Neural cell (in vitro differentiated cells): ENCODE data around the gene DNER. TPM values are rescaled to one million over a fixed set of nuclear protein-coding genes. Genes with fewer than 3 reads are reported as not detected.

Experiments
- H2AFZ ChIP-seq: fragments of 200-600, 300-800 bp; sonication (generic), shearing (Covaris generic); 2 replicates; pipeline ENCODE4 v1.6.0; 2014; ENCODE audit warnings: low read depth, mild to moderate bottlenecking, antibody characterized with exemption, low read length, moderate library complexity
- H3F3A ChIP-seq: fragments of 200-600 bp; shearing (Covaris generic); 2 replicates; pipeline ENCODE4 v1.6.1; 2016; ENCODE audit warnings: mild to moderate bottlenecking, moderate library complexity, mixed read lengths, antibody characterized with exemption, low read length; ENCODE audit not compliant: insufficient read depth, poor library complexity, severe bottlenecking
- H3K27ac ChIP-seq: fragments of 200-600, 300-800 bp; sonication (generic), shearing (Covaris generic); 2 replicates; pipeline ENCODE4 v1.5.1; 2014; ENCODE audit warnings: mild to moderate bottlenecking, low read length, moderate library complexity
- H3K27me3 ChIP-seq: fragments of 300-800, 200-600 bp; sonication (generic), shearing (Covaris generic); 2 replicates; pipeline ENCODE4 v1.6.0; 2014; ENCODE audit warnings: mild to moderate bottlenecking, low read depth, low read length, moderate library complexity; ENCODE audit not compliant: insufficient read depth
- H3K36me3 ChIP-seq: fragments of 300-800, 200-600 bp; sonication (generic), shearing (Covaris generic); 2 replicates; pipeline ENCODE4 v1.5.1; 2014; ENCODE audit warnings: mild to moderate bottlenecking, antibody characterized with exemption, low read length, moderate library complexity; ENCODE audit not compliant: insufficient read depth
- H3K4me2 ChIP-seq: fragments of 300-800, 200-600 bp; sonication (generic), shearing (Covaris generic); 2 replicates; pipeline ENCODE4 v1.6.0; 2014; ENCODE audit warnings: mild to moderate bottlenecking, low read length
- H3K4me3 ChIP-seq: fragments of 300-800, 200-600 bp; sonication (generic), shearing (Covaris generic); 2 replicates; pipeline ENCODE4 v1.5.1; 2014; ENCODE audit warnings: mild to moderate bottlenecking, low read length, moderate library complexity
- H3K79me2 ChIP-seq: fragments of 200-600 bp; shearing (Covaris generic); replicated peaks from 2 replicates; pipeline ENCODE4 v1.6.0; 2014; ENCODE audit warnings: mild to moderate bottlenecking, low read length, moderate library complexity; ENCODE audit not compliant: insufficient read depth
- H3K9ac ChIP-seq: fragments of 300-800, 200-600 bp; sonication (generic), shearing (Covaris generic); 2 replicates; pipeline ENCODE4 v1.6.1; 2016; ENCODE audit warnings: mild to moderate bottlenecking, low read length, mixed read lengths
- H3K9me2 ChIP-seq: fragments of 200-600 bp; shearing (Covaris generic); 2 replicates; pipeline ENCODE4 v1.6.1; 2016; ENCODE audit warnings: mild to moderate bottlenecking, low read length, mixed read lengths; ENCODE audit not compliant: insufficient read depth
- H3K9me3 ChIP-seq: fragments of 200-600, 300-800 bp; sonication (generic), shearing (Covaris generic); 2 replicates; pipeline ENCODE4 v1.6.1; 2016; ENCODE audit warnings: mild to moderate bottlenecking, mixed run types, low read length, moderate library complexity, mixed read lengths
- H4K20me1 ChIP-seq: fragments of 200-600 bp; shearing (Covaris generic); 2 replicates; pipeline ENCODE4 v1.6.1; 2016; ENCODE audit warnings: mild to moderate bottlenecking, mixed run types; ENCODE audit not compliant: insufficient read depth
- CTCF ChIP-seq: fragments of 450-650 bp; IDR thresholded peaks from 2 replicates; pipeline ENCODE4 v1.5.1; 2014; ENCODE audit warnings: antibody characterized with exemption, mild to moderate bottlenecking, moderate library complexity; ENCODE audit not compliant: poor library complexity, severe bottlenecking
- EP300 ChIP-seq: fragments of 450-650 bp; conservative IDR thresholded peaks from 2 replicates; pipeline ENCODE4 v1.6.1; 2014; ENCODE audit warnings: antibody characterized with exemption, mild to moderate bottlenecking, moderate library complexity; ENCODE audit not compliant: poor library complexity, severe bottlenecking
- EZH2 ChIP-seq: fragments of 200-600, 300-800 bp; shearing (Covaris generic), sonication (generic); IDR thresholded peaks from 2 replicates; pipeline ENCODE4 v1.6.1; 2014; ENCODE audit warnings: antibody characterized with exemption, low read length, borderline replicate concordance, mild to moderate bottlenecking; ENCODE audit not compliant: insufficient read depth, poor library complexity, severe bottlenecking
- MXI1 ChIP-seq: fragments of 450-650 bp; conservative IDR thresholded peaks from 2 replicates; pipeline ENCODE4 v1.6.1; 2014; ENCODE audit warnings: antibody characterized with exemption, mild to moderate bottlenecking; ENCODE audit not compliant: poor library complexity, severe bottlenecking
- POLR2AphosphoS5 ChIP-seq: IDR thresholded peaks from 2 replicates; pipeline ENCODE4 v1.6.1; 2012
- RAD21 ChIP-seq: fragments of 450-650 bp; conservative IDR thresholded peaks from 2 replicates; pipeline ENCODE4 v1.6.1; 2014; ENCODE audit warnings: antibody characterized with exemption, mild to moderate bottlenecking, moderate library complexity
- SMC3 ChIP-seq: fragments of 450-650 bp; conservative IDR thresholded peaks from 2 replicates; pipeline ENCODE4 v1.6.1; 2014; ENCODE audit warnings: antibody characterized with exemption, mild to moderate bottlenecking, moderate library complexity; ENCODE audit not compliant: poor library complexity
- TAF1 ChIP-seq: IDR thresholded peaks from 2 replicates; pipeline ENCODE4 v1.6.1; 2012; ENCODE audit warnings: low read depth
- polyA plus RNA-seq: library from polyadenylated mRNA; depleted of rRNA; stranded (reverse); fragments of >200 nt; gene quantifications from 2 replicates; pipeline ENCODE4 v1.2.3, GENCODE V29; 2014
- TF ChIP-seq, protein P1 (sequence below): IDR thresholded peaks from 2 replicates; pipeline ENCODE4 v1.6.1; 2012; ENCODE audit warnings: borderline replicate concordance

DNER gene
- polyA plus RNA-seq, 1 donor from 2014 or later, result 310 TPM

DNA sequence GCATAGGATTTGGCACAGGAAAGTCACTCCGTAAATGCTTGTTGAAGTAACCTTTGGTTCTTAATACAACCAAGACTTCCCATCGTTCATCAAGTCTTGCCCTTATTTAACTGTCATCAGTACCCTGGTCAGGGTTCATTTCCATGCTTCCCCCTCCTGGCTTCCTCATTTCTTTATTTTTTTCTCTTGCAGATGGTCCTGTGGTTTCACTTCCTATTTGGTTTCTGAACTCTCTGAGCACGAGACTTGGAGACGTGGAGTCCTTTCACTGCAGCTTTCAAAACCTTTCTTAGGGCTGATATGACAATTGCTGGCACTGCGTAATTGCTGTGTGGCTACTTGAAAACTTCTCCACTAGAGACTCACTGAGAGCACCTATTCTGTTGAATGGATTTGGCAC is 383.4 kb downstream of the DNER start:
- Histone ChIP-seq H3K27ac (no peak overlapping the region), H3K9me2 (no peaks in the 10 kb centered on the region), H3F3A (no peaks in the 10 kb centered on the region), H3K36me3 (no peaks in the 10 kb centered on the region), H2AFZ (no peak overlapping the region), H3K27me3 (no peaks in the 10 kb centered on the region), H4K20me1 (no peaks in the 10 kb centered on the region), H3K79me2 (no peaks in the 10 kb centered on the region), H3K4me2 (no peak overlapping the region), H3K9me3 (no peaks in the 10 kb centered on the region), H3K9ac (no peak overlapping the region), H3K4me3 (no peak overlapping the region)
- TF ChIP-seq CTCF, result no peak
- TF ChIP-seq SMC3, result no peak
- TF ChIP-seq EP300, result no peak
- TF ChIP-seq EZH2, result no peak
- TF ChIP-seq RAD21, result no peak
- TF ChIP-seq POLR2AphosphoS5, result no peak
- TF ChIP-seq TAF1, result no peak

DNA sequence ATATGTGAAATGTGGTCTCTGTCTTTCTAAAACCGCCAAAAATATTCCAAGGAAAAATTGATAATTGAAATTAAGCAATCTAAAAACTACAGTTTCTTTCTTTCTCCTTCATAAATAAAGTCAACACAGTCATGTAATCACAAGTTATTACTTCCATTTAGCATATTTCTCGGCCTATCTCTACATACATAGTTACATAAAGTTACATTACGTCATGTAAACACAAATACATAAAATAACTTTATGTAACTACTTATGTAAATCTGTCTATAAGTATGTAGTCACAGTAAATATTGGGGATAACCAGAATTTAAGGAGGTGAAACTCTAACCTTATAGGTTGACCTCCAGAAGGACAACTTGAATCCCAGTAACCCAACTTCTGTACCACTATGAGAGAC is 394.8 kb downstream of the DNER start:
- TF ChIP-seq, protein P1, sequence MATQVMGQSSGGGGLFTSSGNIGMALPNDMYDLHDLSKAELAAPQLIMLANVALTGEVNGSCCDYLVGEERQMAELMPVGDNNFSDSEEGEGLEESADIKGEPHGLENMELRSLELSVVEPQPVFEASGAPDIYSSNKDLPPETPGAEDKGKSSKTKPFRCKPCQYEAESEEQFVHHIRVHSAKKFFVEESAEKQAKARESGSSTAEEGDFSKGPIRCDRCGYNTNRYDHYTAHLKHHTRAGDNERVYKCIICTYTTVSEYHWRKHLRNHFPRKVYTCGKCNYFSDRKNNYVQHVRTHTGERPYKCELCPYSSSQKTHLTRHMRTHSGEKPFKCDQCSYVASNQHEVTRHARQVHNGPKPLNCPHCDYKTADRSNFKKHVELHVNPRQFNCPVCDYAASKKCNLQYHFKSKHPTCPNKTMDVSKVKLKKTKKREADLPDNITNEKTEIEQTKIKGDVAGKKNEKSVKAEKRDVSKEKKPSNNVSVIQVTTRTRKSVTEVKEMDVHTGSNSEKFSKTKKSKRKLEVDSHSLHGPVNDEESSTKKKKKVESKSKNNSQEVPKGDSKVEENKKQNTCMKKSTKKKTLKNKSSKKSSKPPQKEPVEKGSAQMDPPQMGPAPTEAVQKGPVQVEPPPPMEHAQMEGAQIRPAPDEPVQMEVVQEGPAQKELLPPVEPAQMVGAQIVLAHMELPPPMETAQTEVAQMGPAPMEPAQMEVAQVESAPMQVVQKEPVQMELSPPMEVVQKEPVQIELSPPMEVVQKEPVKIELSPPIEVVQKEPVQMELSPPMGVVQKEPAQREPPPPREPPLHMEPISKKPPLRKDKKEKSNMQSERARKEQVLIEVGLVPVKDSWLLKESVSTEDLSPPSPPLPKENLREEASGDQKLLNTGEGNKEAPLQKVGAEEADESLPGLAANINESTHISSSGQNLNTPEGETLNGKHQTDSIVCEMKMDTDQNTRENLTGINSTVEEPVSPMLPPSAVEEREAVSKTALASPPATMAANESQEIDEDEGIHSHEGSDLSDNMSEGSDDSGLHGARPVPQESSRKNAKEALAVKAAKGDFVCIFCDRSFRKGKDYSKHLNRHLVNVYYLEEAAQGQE, result no peak
- TF ChIP-seq MXI1 (no peak), RAD21 (no peak), EZH2 (no peak), POLR2AphosphoS5 (no peak), TAF1 (no peak), CTCF (no peak), EP300 (no peak), SMC3 (no peak)

More for the DNA sequence above, 394.8 kb downstream of the DNER start:
- H3K9me2 ChIP-seq, result no peaks in the 10 kb centered on the region
- H3K27ac ChIP-seq, result no peak overlapping the region
- H3K36me3 ChIP-seq, result no peaks in the 10 kb centered on the region
- H3K4me3 ChIP-seq, result no peak overlapping the region
- no peaks in the 10 kb centered on the region for H3K27me3 ChIP-seq
- no peaks in the 10 kb centered on the region for H4K20me1 ChIP-seq
- no peak overlapping the region for H2AFZ ChIP-seq
- no peaks in the 10 kb centered on the region for H3F3A ChIP-seq
- H3K4me2 ChIP-seq, result no peak overlapping the region
- no peak overlapping the region for H3K9ac ChIP-seq
- no peaks in the 10 kb centered on the region for H3K9me3 ChIP-seq
- no peaks in the 10 kb centered on the region for H3K79me2 ChIP-seq
